K562 (cell line): ENCODE measurements around the gene CUX1. TPM values are rescaled to one million over a fixed set of nuclear protein-coding genes. Genes with fewer than 3 reads are reported as not detected.

Source experiments
- CEBPG ChIP-seq, 3 experiments: fragments of 200-800 bp in 1 of 3; sonication (Bioruptor generic) in 1 of 3; sonication (generic) in 1 of 3; formaldehyde crosslinking in 1 of 3; IDR thresholded peaks in 2 of 3; conservative IDR thresholded peaks in 1 of 3; 2 replicates each; pipeline versions ENCODE4 v1.6.1 to v1.8.0; 2016 to 2022; ENCODE audit warnings: missing compliant biosample characterization in 2 of 3, missing genetic modification characterization in 2 of 3, mild to moderate bottlenecking in 1 of 3, missing genetic modification reagents in 1 of 3
- CREBBP ChIP-seq: IDR thresholded peaks from one replicate; pipeline ENCODE4 v1.6.1; 2012; ENCODE audit warnings: low read depth, mild to moderate bottlenecking, control low read depth, inconsistent platforms, low read length
- EP400 ChIP-seq: fragments of 450-650 bp; IDR thresholded peaks from 2 replicates; pipeline ENCODE4 v1.6.1; 2017; ENCODE audit warnings: antibody characterized with exemption, mild to moderate bottlenecking, moderate library complexity
- JUND ChIP-seq, 2 experiments: IDR thresholded peaks; 2 replicates in 1 of 2; 3 replicates in 1 of 2; pipeline ENCODE4 v1.6.1; 2011; ENCODE audit warnings: borderline replicate concordance in 2 of 2, low read depth in 2 of 2, low read length in 2 of 2, improper control_type of control experiment in 1 of 2, missing biosample characterization in 1 of 2, missing genetic modification characterization in 1 of 2, missing genetic modification reagents in 1 of 2
- KDM4B ChIP-seq, 2 experiments: fragments of 450-650 bp in 1 of 2; sonication (generic) in 1 of 2; IDR thresholded peaks; 2 replicates each; pipeline ENCODE4 v1.6.1; 2016 to 2017; ENCODE audit warnings: borderline replicate concordance in 2 of 2, antibody characterized with exemption in 1 of 2, low read depth in 1 of 2, mild to moderate bottlenecking in 1 of 2
- NBN ChIP-seq: fragments of 450-650 bp; IDR thresholded peaks from 2 replicates; pipeline ENCODE4 v1.6.1; 2016; ENCODE audit warnings: low read depth, mild to moderate bottlenecking
- NCOA6 ChIP-seq: fragments of 450-650 bp; IDR thresholded peaks from 2 replicates; pipeline ENCODE4 v1.6.1; 2017; ENCODE audit warnings: mild to moderate bottlenecking
- POLR2A ChIP-seq: fragments of 450-650 bp; conservative IDR thresholded peaks from 2 replicates; pipeline ENCODE4 v1.6.1; 2016
- RFX1 ChIP-seq: fragments of 450-650 bp; IDR thresholded peaks from 2 replicates; pipeline ENCODE4 v1.6.1; 2016; ENCODE audit warnings: mild to moderate bottlenecking, moderate library complexity
- TEAD4 ChIP-seq, 2 experiments: sonication (generic) in 1 of 2; formaldehyde crosslinking in 1 of 2; IDR thresholded peaks; 2 replicates each; pipeline versions ENCODE4 v1.6.1 to v1.8.0; 2012 to 2022; ENCODE audit warnings: borderline replicate concordance in 1 of 2, inconsistent platforms in 1 of 2, low read length in 1 of 2, mild to moderate bottlenecking in 1 of 2, missing genetic modification reagents in 1 of 2
- ZFX ChIP-seq: sonication (generic); formaldehyde crosslinking; IDR thresholded peaks from 2 replicates; pipeline ENCODE4 v1.8.0; 2022; ENCODE audit warnings: mild to moderate bottlenecking, missing genetic modification reagents, moderate library complexity
- ZNF133 ChIP-seq: fragments of 250-450 bp; sonication (Bioruptor Pico); IDR thresholded peaks from 2 replicates; pipeline ENCODE4 v1.4.0; 2020; ENCODE audit warnings: mild to moderate bottlenecking
- ZNF280A ChIP-seq: fragments of 450-650 bp; IDR thresholded peaks from 2 replicates; pipeline ENCODE4 v1.6.1; 2018; ENCODE audit warnings: mild to moderate bottlenecking, low read depth; ENCODE audit not compliant: partially characterized antibody
- ZNF282 ChIP-seq: sonication (generic); formaldehyde crosslinking; IDR thresholded peaks from 2 replicates; pipeline ENCODE4 v1.8.1; 2023; ENCODE audit warnings: missing genetic modification reagents
- polyA plus RNA-seq, 8 experiments: library from polyadenylated mRNA; depleted of rRNA in 4 of 8; stranded (reverse) in 5 of 8; unstranded in 3 of 8; fragments of >200 nt; fragmentation: Nextera tagmentation in 2 of 8; fragmentation: Illumina TruSeq in 1 of 8; extraction: Ambion mirVana in 2 of 8; extraction: Trizol in 1 of 8; gene quantifications; 2 replicates each; pipeline versions ENCODE4 v1.2.1 to v1.2.3, GENCODE V29; 2011 to 2014; ENCODE audit warnings: inconsistent platforms in 1 of 8, missing spikeins in 1 of 8
- total RNA-seq, 7 experiments: library from RNA; depleted of rRNA in 6 of 7; stranded (reverse); fragments of >200 nt in 6 of 7; fragmentation: Illumina TruSeq in 2 of 7; extraction: Trizol in 2 of 7; gene quantifications; 2 replicates each; pipeline versions ENCODE4 v1.2.1 to v1.2.3, GENCODE V29; 2011 to 2021; ENCODE audit warnings: low replicate concordance in 1 of 7
- TF ChIP-seq, protein P1 (sequence below): conservative IDR thresholded peaks from 2 replicates; pipeline ENCODE4 v1.6.1; 2011; ENCODE audit warnings: low read depth, mild to moderate bottlenecking, low read length; ENCODE audit not compliant: control insufficient read depth
- TF ChIP-seq, protein P2 (sequence below): IDR thresholded peaks from 2 replicates; pipeline ENCODE4 v1.6.1; 2014; ENCODE audit warnings: antibody characterized with exemption
- TF ChIP-seq, protein P3 (sequence below): fragments of 250-450 bp; sonication (Bioruptor Pico); IDR thresholded peaks from 2 replicates; pipeline ENCODE4 v1.8.0; 2021; ENCODE audit warnings: borderline replicate concordance, mild to moderate bottlenecking, moderate library complexity; ENCODE audit not compliant: poor library complexity, severe bottlenecking
- TF ChIP-seq, protein P4 (sequence below): fragments of 250-450 bp; sonication (Bioruptor Pico); IDR thresholded peaks from 2 replicates; pipeline ENCODE4 v1.5.0; 2021
- TF ChIP-seq, protein P5 (sequence below): sonication (generic); formaldehyde crosslinking; IDR thresholded peaks from 2 replicates; pipeline ENCODE4 v1.9.0; 2022; ENCODE audit warnings: mild to moderate bottlenecking, missing genetic modification reagents

Gene CUX1
- total and polyA plus RNA-seq, 9 of the 15 experiments (the other 6 are each of a cell fraction or from before 2014, with no cell fraction given): 3.6 to 55.3 (median 25.2) TPM

DNA sequence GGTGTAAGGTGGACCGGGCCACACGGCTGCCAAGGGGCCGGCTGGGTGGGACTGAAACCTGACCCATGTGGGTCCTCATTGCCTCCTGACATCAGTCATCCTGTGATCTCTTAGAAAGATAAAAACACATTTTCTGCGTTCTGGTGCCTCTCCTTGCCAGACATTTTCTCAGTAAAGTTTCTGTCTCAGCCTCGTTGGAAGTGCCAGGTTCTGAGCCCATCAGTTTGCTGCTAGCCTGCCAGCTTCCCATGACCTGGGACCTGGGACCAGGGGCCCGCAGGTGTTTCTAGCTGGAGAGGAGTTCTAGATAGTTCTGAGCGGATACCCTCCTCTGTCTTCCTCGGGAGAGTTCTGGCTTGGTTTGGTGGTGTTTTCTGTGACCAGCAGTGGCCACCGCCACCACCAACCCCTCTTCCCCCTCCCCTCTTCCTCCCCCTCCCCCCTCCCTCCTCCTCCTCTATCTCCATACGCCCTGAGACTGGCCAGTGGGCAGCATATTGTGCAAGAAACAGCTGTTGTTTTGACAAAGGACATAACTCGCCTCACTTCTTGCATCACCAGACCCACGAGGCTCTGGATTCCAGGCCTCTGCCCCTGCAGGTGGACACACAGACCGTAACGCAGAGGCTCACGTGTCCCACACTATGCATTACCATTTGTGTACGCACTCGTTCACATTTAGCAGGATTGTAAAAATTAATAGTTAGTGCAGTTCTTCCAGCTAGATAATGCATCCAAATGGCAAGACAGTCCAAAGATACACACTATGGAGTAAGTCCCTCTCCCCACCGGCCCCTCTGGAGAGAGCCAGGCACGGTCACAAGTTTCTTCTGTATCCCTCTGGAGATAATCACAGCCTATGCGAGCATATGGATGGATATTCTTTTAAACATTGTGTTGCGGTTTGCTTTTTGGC lies 94.6 kb downstream of the CUX1 start (continued):
- no peak for TF ChIP-seq ZNF280A
- TF ChIP-seq, protein P1, sequence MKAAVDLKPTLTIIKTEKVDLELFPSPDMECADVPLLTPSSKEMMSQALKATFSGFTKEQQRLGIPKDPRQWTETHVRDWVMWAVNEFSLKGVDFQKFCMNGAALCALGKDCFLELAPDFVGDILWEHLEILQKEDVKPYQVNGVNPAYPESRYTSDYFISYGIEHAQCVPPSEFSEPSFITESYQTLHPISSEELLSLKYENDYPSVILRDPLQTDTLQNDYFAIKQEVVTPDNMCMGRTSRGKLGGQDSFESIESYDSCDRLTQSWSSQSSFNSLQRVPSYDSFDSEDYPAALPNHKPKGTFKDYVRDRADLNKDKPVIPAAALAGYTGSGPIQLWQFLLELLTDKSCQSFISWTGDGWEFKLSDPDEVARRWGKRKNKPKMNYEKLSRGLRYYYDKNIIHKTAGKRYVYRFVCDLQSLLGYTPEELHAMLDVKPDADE: no peak
- TF ChIP-seq, protein P2, sequence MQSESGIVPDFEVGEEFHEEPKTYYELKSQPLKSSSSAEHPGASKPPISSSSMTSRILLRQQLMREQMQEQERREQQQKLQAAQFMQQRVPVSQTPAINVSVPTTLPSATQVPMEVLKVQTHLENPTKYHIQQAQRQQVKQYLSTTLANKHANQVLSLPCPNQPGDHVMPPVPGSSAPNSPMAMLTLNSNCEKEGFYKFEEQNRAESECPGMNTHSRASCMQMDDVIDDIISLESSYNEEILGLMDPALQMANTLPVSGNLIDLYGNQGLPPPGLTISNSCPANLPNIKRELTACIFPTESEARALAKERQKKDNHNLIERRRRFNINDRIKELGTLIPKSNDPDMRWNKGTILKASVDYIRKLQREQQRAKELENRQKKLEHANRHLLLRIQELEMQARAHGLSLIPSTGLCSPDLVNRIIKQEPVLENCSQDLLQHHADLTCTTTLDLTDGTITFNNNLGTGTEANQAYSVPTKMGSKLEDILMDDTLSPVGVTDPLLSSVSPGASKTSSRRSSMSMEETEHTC: 0 out of 2 replicates have a peak, but pooled peaks have one; percentile 38
- peak; percentile 63 for TF ChIP-seq TEAD4 (IDR thresholded peaks at IDR 0.05; ENCODE audit: low read length)
- TF ChIP-seq TEAD4 (CRISPR knock-in tag; IDR thresholded peaks at IDR 0.05; ENCODE audit: borderline replicate concordance): no peak
- no peak for TF ChIP-seq ZNF282 (CRISPR knock-in tag)
- peak; percentile 90 for TF ChIP-seq EP400
- peak; percentile 95 for TF ChIP-seq CEBPG (CRISPR knock-in tag; IDR thresholded peaks at IDR 0.05)
- TF ChIP-seq CEBPG (tag; conservative IDR thresholded peaks at IDR 0.05 in 1 of 2, IDR thresholded peaks at IDR 0.05 in 1 of 2): peak; percentile 96 to 98
- TF ChIP-seq RFX1: no peak
- TF ChIP-seq ZNF133 (CRISPR knock-in tag): no peak
- TF ChIP-seq, protein P3, sequence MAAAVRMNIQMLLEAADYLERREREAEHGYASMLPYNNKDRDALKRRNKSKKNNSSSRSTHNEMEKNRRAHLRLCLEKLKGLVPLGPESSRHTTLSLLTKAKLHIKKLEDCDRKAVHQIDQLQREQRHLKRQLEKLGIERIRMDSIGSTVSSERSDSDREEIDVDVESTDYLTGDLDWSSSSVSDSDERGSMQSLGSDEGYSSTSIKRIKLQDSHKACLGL (CRISPR knock-in tag): no peak
- TF ChIP-seq POLR2A: no peak
- no peak for TF ChIP-seq KDM4B (IDR thresholded peaks at IDR 0.05; ENCODE audit: borderline replicate concordance in 2 of 2, low read depth in 1 of 2)
- TF ChIP-seq JUND (IDR thresholded peaks at IDR 0.05; ENCODE audit: borderline replicate concordance, low read depth, low read length): peak; percentile 77
- TF ChIP-seq JUND (tag; IDR thresholded peaks at IDR 0.05; ENCODE audit: borderline replicate concordance, low read depth, low read length): no peak; the same call in 2 of the 3 replicates
- no peak for TF ChIP-seq NBN
- no peak for TF ChIP-seq CREBBP
- no peak for TF ChIP-seq ZFX
- TF ChIP-seq NCOA6: no peak
- TF ChIP-seq, protein P4, sequence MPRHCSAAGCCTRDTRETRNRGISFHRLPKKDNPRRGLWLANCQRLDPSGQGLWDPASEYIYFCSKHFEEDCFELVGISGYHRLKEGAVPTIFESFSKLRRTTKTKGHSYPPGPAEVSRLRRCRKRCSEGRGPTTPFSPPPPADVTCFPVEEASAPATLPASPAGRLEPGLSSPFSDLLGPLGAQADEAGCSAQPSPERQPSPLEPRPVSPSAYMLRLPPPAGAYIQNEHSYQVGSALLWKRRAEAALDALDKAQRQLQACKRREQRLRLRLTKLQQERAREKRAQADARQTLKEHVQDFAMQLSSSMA: no peak
- TF ChIP-seq, protein P5, sequence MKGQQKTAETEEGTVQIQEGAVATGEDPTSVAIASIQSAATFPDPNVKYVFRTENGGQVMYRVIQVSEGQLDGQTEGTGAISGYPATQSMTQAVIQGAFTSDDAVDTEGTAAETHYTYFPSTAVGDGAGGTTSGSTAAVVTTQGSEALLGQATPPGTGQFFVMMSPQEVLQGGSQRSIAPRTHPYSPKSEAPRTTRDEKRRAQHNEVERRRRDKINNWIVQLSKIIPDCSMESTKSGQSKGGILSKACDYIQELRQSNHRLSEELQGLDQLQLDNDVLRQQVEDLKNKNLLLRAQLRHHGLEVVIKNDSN (CRISPR knock-in tag): no peak; the same call in 1 of the 2 replicates
